ENCODE measurements around the gene IRF1. TPM values are rescaled to one million over a fixed set of nuclear protein-coding genes. Genes with fewer than 3 reads are reported as not detected.

The IRF1 gene
- total RNA-seq, 4 donors from 2014 or later: 24.6 to 49.7 (median 32.1) TPM

GRCh38 chr5:132473668-132474067 lies 16.9 kb downstream of the IRF1 start:
- no peaks in the 10 kb centered on the region for H3K27me3 ChIP-seq
- intact Hi-C loops (cut with DNase I): no loop called here
- peaks cover 0 to 8% of the 10 kb centered on the region in 2 donors for H3K4me1 ChIP-seq
- TF ChIP-seq CTCF (IDR thresholded peaks at IDR 0.05) (no peak), POLR2A (IDR thresholded peaks at IDR 0.05) (no peak)
- H3K4me3 ChIP-seq (replicated peaks in 1 of 3): no peak overlapping the region
- no peaks in the 10 kb centered on the region for H3K36me3 ChIP-seq
- 63 to 93% methylated on average over 1 of the region's 1 CpG for WGBS, 2 donors
- H3K9me3 ChIP-seq: no peaks in the 10 kb centered on the region
- no peak overlapping the region for H3K27ac ChIP-seq
- DNase-seq: peak in 1 of 2 donors; percentile 1

DNA sequence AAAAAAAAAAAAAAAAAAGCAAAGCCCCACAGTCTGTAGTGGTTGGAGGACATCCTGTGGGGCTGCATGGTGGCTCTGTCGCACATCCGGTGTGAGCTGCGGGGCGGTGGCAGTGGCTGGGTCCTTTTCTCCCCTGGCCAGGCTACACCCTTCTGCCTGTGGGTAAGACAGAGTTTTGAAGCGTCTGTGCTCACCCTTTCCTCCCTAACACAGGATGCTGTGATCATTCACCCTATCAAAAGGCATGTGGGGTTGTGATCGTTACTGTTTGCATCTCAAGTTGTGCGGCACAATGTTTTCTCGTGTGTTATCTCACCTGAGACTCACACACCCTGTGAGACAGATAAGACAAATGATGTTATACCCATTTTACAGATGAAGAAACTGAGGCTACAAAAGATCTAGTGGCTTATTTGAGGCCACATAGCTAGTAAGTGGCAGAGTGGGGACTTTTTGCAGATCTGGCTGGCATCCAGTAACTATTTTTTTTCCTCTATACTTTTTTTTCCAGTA lies 17.5 kb downstream of the IRF1 start:
- intact Hi-C loops (cut with DNase I): no loop called here
- H3K4me1 ChIP-seq: peaks cover 0 to 8% of the 10 kb centered on the region in 2 donors
- H3K27ac ChIP-seq: no peak overlapping the region
- TF ChIP-seq CTCF (IDR thresholded peaks at IDR 0.05) (no peak), POLR2A (IDR thresholded peaks at IDR 0.05) (no peak)
- H3K27me3 ChIP-seq: no peaks in the 10 kb centered on the region
- peak in 1 of 2 donors; percentile 17 for DNase-seq
- H3K36me3 ChIP-seq: no peaks in the 10 kb centered on the region
- H3K4me3 ChIP-seq (replicated peaks in 1 of 3): no peak overlapping the region
- H3K9me3 ChIP-seq: no peaks in the 10 kb centered on the region
- 85 to 87% methylated on average over 8 of the region's 8 CpGs for WGBS, 2 donors

GRCh38 chr5:132472431-132472830 lies 18.1 kb downstream of the IRF1 start:
- Histone ChIP-seq H3K27ac (no peak overlapping the region), H3K36me3 (no peaks in the 10 kb centered on the region), H3K4me3 (replicated peaks in 1 of 3) (no peak overlapping the region), H3K4me1 (peaks cover 0 to 4% of the 10 kb centered on the region in 2 donors), H3K27me3 (no peaks in the 10 kb centered on the region), H3K9me3 (no peaks in the 10 kb centered on the region)
- DNase-seq: no peak
- intact Hi-C loops (cut with DNase I): no loop called here
- TF ChIP-seq CTCF (IDR thresholded peaks at IDR 0.05): no peak
- no peak for TF ChIP-seq POLR2A (IDR thresholded peaks at IDR 0.05)
- 97 to 98% methylated on average over 8 of the region's 8 CpGs for WGBS, 2 donors

- DNase-seq: peak in 1 of 2 donors; percentile 1
- H3K4me3 ChIP-seq (replicated peaks in 1 of 3): no peak overlapping the region
- no peaks in the 10 kb centered on the region for H3K27me3 ChIP-seq
- WGBS, 2 donors: 95 to 96% methylated on average over 7 of the region's 7 CpGs
- no peak overlapping the region for H3K27ac ChIP-seq
- H3K36me3 ChIP-seq: no peaks in the 10 kb centered on the region
- peaks cover 0 to 4% of the 10 kb centered on the region in 2 donors for H3K4me1 ChIP-seq
- intact Hi-C loops (cut with DNase I): no loop called here
- no peaks in the 10 kb centered on the region for H3K9me3 ChIP-seq
- TF ChIP-seq POLR2A (IDR thresholded peaks at IDR 0.05) (no peak), CTCF (IDR thresholded peaks at IDR 0.05) (no peak)
These were observed 18.6 kb downstream of the IRF1 start for GRCh38 chr5:132471944-132472343.

GRCh38 chr5:132471151-132471907 lies 19.2 kb downstream of the IRF1 start:
- no peaks in the 10 kb centered on the region for H3K9me3 ChIP-seq
- H3K4me1 ChIP-seq: peaks cover 0 to 10% of the 10 kb centered on the region in 2 donors
- DNase-seq: peak in 1 of 2 donors; percentile 1
- no peak overlapping the region for H3K4me3 ChIP-seq (replicated peaks in 1 of 3)
- TF ChIP-seq POLR2A (IDR thresholded peaks at IDR 0.05): no peak
- no peak for TF ChIP-seq CTCF (IDR thresholded peaks at IDR 0.05)
- no peaks in the 10 kb centered on the region for H3K36me3 ChIP-seq
- no peak overlapping the region for H3K27ac ChIP-seq
- H3K27me3 ChIP-seq: no peaks in the 10 kb centered on the region
- intact Hi-C loops (cut with DNase I): no loop called here
- 90% methylated on average over 2 of the region's 2 CpGs for WGBS, 2 donors

All from thyroid gland (tissue), 4 donors.